ENCODE results near the gene ICAM4. TPM values are rescaled to one million over a fixed set of nuclear protein-coding genes. Genes with fewer than 3 reads are reported as not detected.

The ICAM4 gene
- total and polyA plus RNA-seq, 7 experiments from 2014 or later: 0.40 to 3.7 (median 0.73) TPM

- peaks cover 0 to 2% (median 0%) of the 10 kb centered on the region in 11 donors for H3K9me3 Mint-ChIP-seq
- Histone ChIP-seq H3K27ac (ENCODE audit: low read depth, low read length) (no peak overlapping the region), H3K36me3 (ENCODE audit: control insufficient read depth in 2 of 3, insufficient read depth in 3 of 3, low read length in 3 of 3) (peaks cover 4 to 90% (median 31%) of the 10 kb centered on the region in 3 experiments), H3K27me3 (ENCODE audit: control insufficient read depth in 2 of 2, insufficient read depth in 2 of 2, low read length in 2 of 2) (no peaks in the 10 kb centered on the region), H3K9me3 (ENCODE audit: control insufficient read depth in 2 of 3, low read length in 3 of 3) (no peaks in the 10 kb centered on the region), H3K4me1 (ENCODE audit: control insufficient read depth in 2 of 2, insufficient read depth in 2 of 2, low read length in 2 of 2) (peaks cover 10 to 15% of the 10 kb centered on the region in 2 donors), H3K4me3 (ENCODE audit: low read length) (no peak overlapping the region)
- ChIA-PET POLR2A (no interaction called here), CTCF (no interaction called here)
- ATAC-seq: no peak
- H3K4me3 Mint-ChIP-seq: peak overlapping the region in 1 of 10 donors; percentile 37
- intact Hi-C loops (cut with micrococcal nuclease): no loop called here
- DNase-seq: no peak
- peaks cover 0 to 13% (median 0%) of the 10 kb centered on the region in 5 donors for H3K36me3 Mint-ChIP-seq
- no peaks in the 10 kb centered on the region for H3K27me3 Mint-ChIP-seq
- peaks cover 5 to 22% (median 12%) of the 10 kb centered on the region in 7 donors for H3K4me1 Mint-ChIP-seq
- no peak overlapping the region for H3K27ac Mint-ChIP-seq
Observed at GRCh38 chr19:10327793-10328192, 41.0 kb downstream of the ICAM4 start.

DNA sequence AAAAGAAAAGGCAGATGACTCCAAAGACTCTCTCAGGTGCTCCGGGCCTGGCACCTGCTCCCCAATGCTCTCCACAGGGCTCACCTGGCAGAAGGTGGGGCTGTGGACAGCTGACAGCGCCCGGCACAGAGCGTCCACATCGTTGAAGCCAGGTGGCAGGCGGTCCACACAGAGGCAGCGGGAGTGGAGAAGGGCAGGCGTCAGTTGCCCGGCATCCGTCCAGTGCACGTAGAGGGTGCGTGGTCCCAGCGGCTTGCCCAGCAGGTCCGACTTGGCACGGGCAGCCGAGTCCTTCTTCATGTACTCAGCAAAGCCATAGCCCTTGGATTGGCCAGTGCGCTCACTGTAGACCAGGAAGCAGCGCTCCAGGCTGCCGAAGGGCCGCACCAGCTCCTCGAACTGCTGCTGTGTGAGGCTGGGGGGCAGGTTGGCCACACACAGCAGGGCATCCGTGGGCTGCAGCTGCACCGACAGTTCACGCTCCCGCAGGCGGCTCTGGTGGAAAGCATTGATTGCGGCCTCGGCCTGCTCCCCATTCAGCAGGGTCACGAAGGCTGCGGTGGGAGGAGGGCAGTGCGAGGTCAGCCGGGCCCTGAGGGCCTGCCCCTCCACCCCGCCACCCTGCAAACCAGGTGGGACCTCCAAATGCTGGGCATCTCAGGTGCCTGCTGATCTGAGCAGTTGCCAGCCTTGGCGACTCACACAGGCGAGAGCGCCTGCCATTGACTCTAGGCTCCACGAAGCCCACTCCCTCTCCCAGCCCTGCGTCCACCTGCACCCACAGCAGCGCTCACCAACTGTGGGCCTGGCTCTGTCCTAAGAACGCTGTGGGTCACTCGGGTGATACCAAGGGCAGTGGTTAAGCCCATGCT lies 42.0 kb downstream of the ICAM4 start:
- H3K27ac Mint-ChIP-seq: no peak overlapping the region

GRCh38 chr19:10329555-10329954 lies 42.8 kb downstream of the ICAM4 start:
- H3K4me1 ChIP-seq (ENCODE audit: control insufficient read depth in 2 of 2, insufficient read depth in 2 of 2, low read length in 2 of 2): peaks cover 17 to 24% of the 10 kb centered on the region in 2 donors
- intact Hi-C loops (cut with micrococcal nuclease): no loop called here
- H3K27me3 ChIP-seq (ENCODE audit: control insufficient read depth in 2 of 2, insufficient read depth in 2 of 2, low read length in 2 of 2): no peaks in the 10 kb centered on the region
- no peak overlapping the region for H3K27ac ChIP-seq (ENCODE audit: low read depth, low read length)
- Mint-ChIP-seq H3K9me3 (peaks cover 0 to 2% (median 0%) of the 10 kb centered on the region in 11 donors), H3K4me1 (peaks cover 6 to 37% (median 28%) of the 10 kb centered on the region in 7 donors), H3K36me3 (peaks cover 0 to 20% (median 0%) of the 10 kb centered on the region in 5 donors), H3K27ac (no peak overlapping the region), H3K4me3 (no peak overlapping the region), H3K27me3 (no peaks in the 10 kb centered on the region)
- no peak for ATAC-seq
- CTCF ChIA-PET: interaction anchor here (0.7 to 0.8 kb wide), 2 partner anchors 11 to 59 kb away, joined by 3 to 5 read pairs; no protein-coding TSS in a partner anchor
- no peaks in the 10 kb centered on the region for H3K9me3 ChIP-seq (ENCODE audit: control insufficient read depth in 2 of 3, low read length in 3 of 3)
- no peak overlapping the region for H3K4me3 ChIP-seq (ENCODE audit: low read length)
- DNase-seq: no peak
- peaks cover 4 to 84% (median 29%) of the 10 kb centered on the region in 3 experiments for H3K36me3 ChIP-seq (ENCODE audit: control insufficient read depth in 2 of 3, insufficient read depth in 3 of 3, low read length in 3 of 3)
- POLR2A ChIA-PET: interaction anchor here (0.8 kb wide), 1 partner anchor 502 kb away, joined by 3 read pairs; the partner anchor contains the start of gene UBL5

More for the DNA sequence above, 42.0 kb downstream of the ICAM4 start:
- Histone ChIP-seq H3K36me3 (ENCODE audit: control insufficient read depth in 2 of 3, insufficient read depth in 3 of 3, low read length in 3 of 3) (peaks cover 4 to 86% (median 31%) of the 10 kb centered on the region in 3 experiments), H3K27me3 (ENCODE audit: control insufficient read depth in 2 of 2, insufficient read depth in 2 of 2, low read length in 2 of 2) (no peaks in the 10 kb centered on the region), H3K4me3 (ENCODE audit: low read length) (no peak overlapping the region), H3K4me1 (ENCODE audit: control insufficient read depth in 2 of 2, insufficient read depth in 2 of 2, low read length in 2 of 2) (peaks cover 12 to 18% of the 10 kb centered on the region in 2 donors), H3K9me3 (ENCODE audit: control insufficient read depth in 2 of 3, low read length in 3 of 3) (no peaks in the 10 kb centered on the region), H3K27ac (ENCODE audit: low read depth, low read length) (no peak overlapping the region)
- DNase-seq (no peak), ATAC-seq (no peak)
- Mint-ChIP-seq H3K36me3 (peaks cover 0 to 20% (median 0%) of the 10 kb centered on the region in 5 donors), H3K9me3 (peaks cover 0 to 2% (median 0%) of the 10 kb centered on the region in 11 donors), H3K4me3 (no peak overlapping the region), H3K27me3 (no peaks in the 10 kb centered on the region), H3K4me1 (peaks cover 6 to 32% (median 21%) of the 10 kb centered on the region in 7 donors)
- POLR2A ChIA-PET: no interaction called here
- intact Hi-C loops (cut with micrococcal nuclease): no loop called here
- CTCF ChIA-PET: interaction anchor here (0.8 kb wide), 1 partner anchor 10 kb away, joined by 3 read pairs; no protein-coding TSS in a partner anchor

DNA sequence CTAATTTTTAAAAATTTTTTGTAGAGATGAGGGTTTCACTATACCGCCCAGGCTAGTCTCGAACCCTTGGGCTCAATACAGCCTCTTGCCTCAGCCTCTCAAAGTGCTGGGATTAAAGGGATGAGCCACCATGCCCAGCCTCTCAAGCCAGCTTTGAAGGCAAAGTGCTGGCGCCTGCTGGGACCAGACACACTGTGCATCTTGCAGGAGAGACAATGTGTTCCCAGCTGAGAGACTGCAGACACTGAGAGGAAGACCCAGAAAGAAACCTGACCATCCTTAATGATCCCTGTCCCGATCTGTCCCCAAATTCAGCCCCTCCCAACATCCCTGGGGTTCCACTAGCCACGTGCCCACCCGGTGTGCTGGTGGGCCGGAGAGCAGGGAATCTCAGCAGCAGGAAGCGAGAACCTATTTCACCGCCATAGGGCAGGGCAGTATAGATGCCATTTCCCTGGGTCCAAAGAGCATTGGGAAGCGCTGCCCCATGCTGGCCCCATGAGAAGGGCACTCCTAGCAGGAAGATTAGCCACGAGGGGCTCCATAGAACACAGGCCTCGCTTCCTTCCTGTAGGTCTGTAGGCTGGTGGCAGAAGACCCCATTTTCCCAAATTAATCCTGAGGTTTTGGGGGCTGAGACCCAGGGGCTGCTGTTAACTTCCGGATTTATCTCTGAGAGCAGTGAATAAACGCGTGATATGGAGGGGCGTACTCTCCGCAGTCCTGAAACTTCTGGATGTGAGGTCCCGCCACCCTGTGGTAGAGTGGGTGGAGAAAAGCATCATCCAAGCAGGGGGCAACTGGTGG lies 45.6 kb downstream of the ICAM4 start:
- no peak for ATAC-seq
- peaks cover 0 to 2% (median 0%) of the 10 kb centered on the region in 11 donors for H3K9me3 Mint-ChIP-seq
- Histone ChIP-seq H3K4me1 (ENCODE audit: control insufficient read depth in 2 of 2, insufficient read depth in 2 of 2, low read length in 2 of 2) (peaks cover 17 to 30% of the 10 kb centered on the region in 2 donors), H3K4me3 (ENCODE audit: low read length) (peak overlapping the region; percentile 89), H3K27ac (ENCODE audit: low read depth, low read length) (peak overlapping the region; percentile 91), H3K27me3 (ENCODE audit: control insufficient read depth in 2 of 2, insufficient read depth in 2 of 2, low read length in 2 of 2) (no peaks in the 10 kb centered on the region), H3K9me3 (ENCODE audit: control insufficient read depth in 2 of 3, low read length in 3 of 3) (no peaks in the 10 kb centered on the region), H3K36me3 (ENCODE audit: control insufficient read depth in 2 of 3, insufficient read depth in 3 of 3, low read length in 3 of 3) (peaks cover 4 to 75% (median 18%) of the 10 kb centered on the region in 3 experiments)
- no peak for DNase-seq
- H3K27me3 Mint-ChIP-seq: no peaks in the 10 kb centered on the region
- intact Hi-C loops (cut with micrococcal nuclease): loop anchor here (2.0 to 5.0 kb wide), 7 partner anchors 16 to 628 kb away; partner anchors contain the start of genes CDC37 (in 1 of the 2), CDKN2D (in 1 of the 2), FDX2 (in 1 of the 2) and ICAM1 (in 1 of the 2)
- H3K36me3 Mint-ChIP-seq: peaks cover 0 to 24% (median 0%) of the 10 kb centered on the region in 5 donors
- H3K4me3 Mint-ChIP-seq: peak overlapping the region; percentile 89 to 98 (median 93)
- ChIA-PET CTCF (interaction anchor here (0.6 kb wide), 1 partner anchor 25 kb away, joined by 4 read pairs; no protein-coding TSS in a partner anchor), POLR2A (interaction anchor here (1.7 to 2.5 kb wide), 5 partner anchors 9 to 61 kb away, joined by 4 to 11 read pairs (median 8); partner anchors contain the start of genes FDX2, ICAM1 and TYK2)
- H3K27ac Mint-ChIP-seq: peak overlapping the region; percentile 85 to 97 (median 95)
- peaks cover 6 to 46% (median 32%) of the 10 kb centered on the region in 7 donors for H3K4me1 Mint-ChIP-seq

DNA sequence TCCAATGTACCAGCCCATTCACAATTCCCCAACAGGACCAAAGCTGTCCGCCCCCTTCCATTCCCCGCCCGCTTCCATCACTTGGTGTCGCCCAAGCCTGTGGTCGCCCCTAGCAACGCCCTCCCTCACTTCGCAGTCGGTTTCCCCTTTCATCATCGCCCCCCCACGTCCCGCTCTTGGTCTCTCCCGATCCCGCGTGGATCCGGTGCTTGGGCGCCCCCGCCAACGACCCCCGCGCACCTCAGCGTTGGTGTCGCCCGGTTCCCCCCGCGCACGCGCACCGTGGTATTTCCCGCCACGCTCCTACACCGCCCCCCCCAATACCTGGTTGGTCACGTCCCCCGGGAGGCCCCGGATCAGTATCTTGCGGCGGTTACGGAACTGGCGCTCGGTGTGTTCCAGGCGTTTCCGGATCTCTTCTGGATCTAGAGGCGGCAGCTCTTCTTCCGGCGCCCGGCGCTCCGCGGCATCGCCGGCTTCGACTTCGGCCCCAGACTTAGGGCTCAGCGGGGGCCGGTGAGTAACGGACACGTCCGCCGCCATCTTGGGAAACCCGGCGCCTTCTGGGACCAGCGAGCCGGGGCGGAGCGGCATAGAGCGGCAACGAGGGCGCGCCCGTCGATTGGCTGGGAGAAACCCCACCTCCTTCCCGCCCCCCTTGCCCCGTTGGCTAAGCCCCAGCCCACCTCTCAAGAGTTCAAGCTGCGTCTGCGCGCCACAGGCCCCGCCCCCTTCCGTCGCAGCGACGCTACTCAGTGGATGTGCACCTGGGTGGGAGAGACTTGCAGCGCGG lies 46.4 kb downstream of the ICAM4 start, which contains the start of gene RAVER1:
Gene RAVER1, minus strand, starts transcription at position 565 of the 793 bp plus-strand sequence. Its CDS starts 22 bp downstream, at position 543.
- peak; percentile 86 to 98 (median 97) for DNase-seq
- CTCF ChIA-PET: no interaction called here
- POLR2A ChIA-PET: interaction anchor here (0.5 to 2.5 kb wide), 10 partner anchors 10 to 1990 kb away, joined by 3 to 11 read pairs (median 4); partner anchors contain the start of genes DNMT1, FDX2, ICAM1 and ICAM5
- Histone ChIP-seq H3K27me3 (ENCODE audit: control insufficient read depth in 2 of 2, insufficient read depth in 2 of 2, low read length in 2 of 2) (no peaks in the 10 kb centered on the region), H3K4me3 (ENCODE audit: low read length) (peak within 1 kb of the TSS; percentile 89), H3K27ac (ENCODE audit: low read depth, low read length) (peak within 1 kb of the TSS; percentile 91), H3K9me3 (ENCODE audit: control insufficient read depth in 2 of 3, low read length in 3 of 3) (no peaks in the 10 kb centered on the region), H3K4me1 (ENCODE audit: control insufficient read depth in 2 of 2, insufficient read depth in 2 of 2, low read length in 2 of 2) (peaks cover 17 to 31% of the 10 kb centered on the region in 2 donors), H3K36me3 (ENCODE audit: control insufficient read depth in 2 of 3, insufficient read depth in 3 of 3, low read length in 3 of 3) (peaks cover 4 to 67% (median 17%) of the 10 kb centered on the region in 3 experiments)
- intact Hi-C loops (cut with micrococcal nuclease): loop anchor here (1.0 to 5.0 kb wide), 17 partner anchors 16 to 628 kb away; partner anchors contain the start of genes CDC37 (in 2 of the 2), TYK2 (in 2 of the 2), CDKN2D (in 1 of the 2) and DNMT1 (in 1 of the 2)
- peaks cover 6 to 48% (median 33%) of the 10 kb centered on the region in 7 donors for H3K4me1 Mint-ChIP-seq
- H3K9me3 Mint-ChIP-seq: peaks cover 0 to 2% (median 0%) of the 10 kb centered on the region in 11 donors
- H3K27me3 Mint-ChIP-seq: no peaks in the 10 kb centered on the region
- H3K27ac Mint-ChIP-seq: peak within 1 kb of the TSS; percentile 85 to 97 (median 95)
- H3K4me3 Mint-ChIP-seq: peak within 1 kb of the TSS; percentile 89 to 98 (median 93)
- H3K36me3 Mint-ChIP-seq: peaks cover 0 to 24% (median 0%) of the 10 kb centered on the region in 5 donors
- peak; percentile 98 for ATAC-seq

Data from naive thymus-derived CD4-positive, alpha-beta T cell (primary cell).